RCC 7860 (cell line): ENCODE measurements around the gene GPR137B.

ENCODE experiments used
- DNase-seq: peaks from one replicate; pipeline ENCODE4 v3.0.0-alpha.2; 2015; ENCODE audit warnings: low spot score
- FAIRE-seq: peaks from 2 replicates; lab custom pipeline; 2012; peaks lifted over from hg19 to GRCh38; lab: Jason Lieb, UNC

GPR137B gene

DNA sequence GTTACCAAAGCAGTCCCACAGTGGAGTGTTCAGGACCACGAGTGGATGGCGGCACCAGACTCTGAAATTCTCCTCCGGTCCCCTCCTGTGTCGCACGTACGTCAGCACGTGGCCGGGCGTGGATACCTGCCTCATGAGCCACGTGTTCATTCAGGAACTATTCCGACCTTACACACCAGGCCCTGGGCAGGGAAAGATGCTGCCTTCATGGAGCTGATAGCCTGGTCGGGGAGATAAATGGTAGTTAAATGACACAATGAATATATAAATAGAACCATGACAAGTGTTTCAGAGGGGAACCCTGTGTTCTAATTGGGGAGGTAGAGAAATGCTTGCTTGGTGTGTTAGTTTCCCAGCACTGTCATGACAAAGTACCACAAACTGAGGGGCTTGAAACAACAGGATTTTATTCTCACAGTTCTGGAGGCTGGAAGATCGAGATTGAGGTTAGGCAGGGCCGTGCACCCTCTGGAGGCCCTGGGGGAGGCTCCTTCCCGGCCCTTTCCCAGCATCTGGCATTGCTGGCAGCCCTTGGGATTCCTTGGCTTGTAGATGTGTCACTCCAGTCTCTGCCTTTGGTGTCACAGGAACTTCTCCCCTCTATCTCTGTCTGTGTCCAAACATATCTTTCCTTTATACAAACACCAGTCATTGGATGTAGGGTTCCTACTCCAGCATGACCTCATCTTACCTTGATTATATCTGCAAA is 28.9 kb upstream of the GPR137B start:
- FAIRE-seq (no peak), DNase-seq (no peak)

DNA sequence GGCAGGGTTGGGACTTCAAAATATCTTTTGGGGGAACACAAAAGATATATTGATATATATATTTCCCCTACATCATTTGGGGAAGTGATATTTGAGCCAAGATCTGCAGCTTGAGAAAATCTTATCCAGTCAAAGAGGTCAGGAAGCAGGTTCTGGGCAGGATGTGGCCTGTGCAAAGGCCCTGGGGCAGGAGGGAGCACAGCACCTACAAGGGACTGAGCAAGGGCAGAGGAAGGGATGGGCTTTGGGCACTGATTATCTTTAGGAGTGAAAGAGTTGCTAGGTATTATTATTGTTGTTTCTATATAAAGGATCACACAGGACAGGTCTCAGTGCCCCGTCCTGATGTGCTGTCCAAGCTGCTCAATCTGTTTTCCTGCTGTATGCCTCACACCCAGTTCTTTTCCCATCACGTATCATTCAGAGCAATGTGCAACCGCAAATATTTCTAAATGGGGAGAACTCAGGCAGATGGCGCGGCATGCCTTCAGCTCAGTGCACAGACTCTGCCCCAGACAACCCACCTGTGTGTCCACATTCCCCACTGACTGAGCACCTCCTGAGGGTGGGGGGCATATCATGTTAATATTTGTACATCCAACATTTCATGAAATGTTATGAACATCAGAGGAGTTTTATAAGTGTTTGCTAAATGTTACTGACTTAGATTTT is 28.1 kb upstream of the GPR137B start:
- DNase-seq (no peak), FAIRE-seq (no peak)

DNA sequence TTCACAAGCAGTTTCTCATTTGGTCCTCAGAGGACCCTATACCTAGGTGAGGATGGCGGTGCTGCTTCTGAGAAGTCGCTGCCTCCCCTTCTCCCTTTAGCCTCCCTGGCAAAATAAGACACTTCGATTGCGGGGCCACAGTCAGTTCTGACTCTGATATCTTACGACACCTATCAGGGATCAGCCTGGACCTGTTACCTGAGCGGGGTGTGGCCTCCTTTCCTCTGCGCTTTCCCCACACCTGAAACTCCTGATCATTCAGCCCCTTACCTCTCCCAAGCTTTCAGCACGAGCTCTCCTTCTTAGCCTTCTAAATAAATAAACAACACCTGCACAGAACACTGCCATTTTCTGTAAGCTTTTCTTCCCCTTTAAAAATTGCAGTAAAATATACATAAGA is 24.6 kb upstream of the GPR137B start:
- no peak for FAIRE-seq
- no peak for DNase-seq

DNA sequence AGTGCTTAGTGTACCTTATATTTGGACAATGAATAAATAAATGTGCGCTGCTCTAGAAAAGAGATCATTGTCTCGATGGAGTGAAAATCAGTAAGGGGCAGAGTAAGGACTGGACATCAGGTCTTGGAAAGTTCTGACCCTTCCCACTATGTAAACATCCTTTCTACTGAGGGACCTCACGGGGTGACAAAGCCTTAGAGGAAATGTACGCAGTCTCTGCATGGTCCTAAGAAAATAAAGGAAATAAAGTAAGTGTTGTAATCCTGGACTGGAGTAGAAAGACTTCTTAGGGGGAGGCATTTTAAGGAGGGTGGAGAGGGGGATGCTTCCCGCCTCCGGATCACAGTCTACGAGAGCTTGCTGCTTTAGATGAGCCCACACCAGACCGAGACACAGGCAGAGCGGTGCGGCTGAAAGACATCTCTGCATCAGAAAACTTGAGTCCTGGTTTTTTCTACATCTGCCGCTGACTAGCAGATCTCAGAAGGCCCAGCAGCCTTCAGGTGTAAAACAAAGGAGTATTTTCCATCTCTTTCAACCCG is 22.3 kb upstream of the GPR137B start:
- FAIRE-seq (no peak), DNase-seq (no peak)

DNA sequence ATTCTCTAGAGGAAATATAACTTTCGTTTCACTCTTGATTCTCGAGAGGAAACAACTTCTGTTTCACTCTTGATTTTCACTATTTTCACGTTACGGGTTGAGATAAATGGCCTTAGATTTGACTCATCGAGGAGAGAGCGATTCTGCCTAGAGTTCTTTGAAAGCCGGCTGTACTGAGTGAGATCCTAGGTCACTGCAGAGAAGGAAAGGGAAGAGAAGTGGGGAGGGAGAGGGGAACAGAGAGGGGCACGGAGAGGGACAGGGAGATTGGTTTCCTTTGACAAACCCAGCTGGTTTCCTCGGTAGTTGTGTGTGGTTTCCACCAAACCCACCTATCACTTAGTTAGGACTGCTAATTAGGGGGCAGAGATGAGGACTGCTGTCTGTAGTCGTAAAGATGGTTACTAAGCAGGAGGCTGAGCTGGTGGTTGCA is 21.6 kb upstream of the GPR137B start:
- FAIRE-seq (no peak), DNase-seq (no peak)

DNA sequence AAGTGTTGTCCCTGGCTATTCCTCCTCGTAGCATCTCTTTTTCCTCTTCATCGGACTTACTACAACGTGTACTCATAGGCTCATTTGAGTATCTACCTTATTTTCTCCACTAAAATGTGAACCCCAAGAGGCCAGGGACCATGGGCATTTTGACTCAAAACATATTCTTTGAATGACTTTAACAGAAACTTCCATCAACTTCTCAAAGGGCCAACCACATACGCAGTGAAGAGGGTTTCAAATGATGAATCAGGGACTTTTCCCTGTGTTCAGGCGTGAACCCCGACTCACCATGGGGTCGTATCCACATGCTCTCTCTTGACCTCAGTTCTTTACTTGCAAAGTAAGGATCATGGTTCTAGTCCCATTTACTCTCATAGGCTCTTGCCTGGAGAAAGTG is 20.2 kb upstream of the GPR137B start:
- no peak for FAIRE-seq
- no peak for DNase-seq

DNA sequence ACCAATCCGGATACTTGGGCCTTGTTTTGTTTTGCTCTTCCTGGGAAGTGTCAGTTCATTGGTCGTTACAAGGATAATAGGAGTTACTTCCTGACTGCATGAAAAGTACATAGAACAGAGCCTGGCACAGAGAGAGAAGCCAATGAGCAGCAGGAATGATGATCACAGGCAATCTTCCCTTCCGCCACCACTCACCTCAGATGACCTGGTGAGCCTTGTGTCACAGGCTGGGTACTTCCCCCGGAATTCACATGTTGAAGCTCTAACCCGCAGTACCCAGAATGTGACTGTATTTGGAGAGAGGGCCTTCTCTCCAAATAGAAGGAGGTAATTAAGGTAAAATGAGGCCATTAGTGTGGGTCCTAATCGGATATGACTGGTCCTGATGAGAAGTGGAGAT is 18.8 kb upstream of the GPR137B start:
- DNase-seq (no peak), FAIRE-seq (no peak)

DNA sequence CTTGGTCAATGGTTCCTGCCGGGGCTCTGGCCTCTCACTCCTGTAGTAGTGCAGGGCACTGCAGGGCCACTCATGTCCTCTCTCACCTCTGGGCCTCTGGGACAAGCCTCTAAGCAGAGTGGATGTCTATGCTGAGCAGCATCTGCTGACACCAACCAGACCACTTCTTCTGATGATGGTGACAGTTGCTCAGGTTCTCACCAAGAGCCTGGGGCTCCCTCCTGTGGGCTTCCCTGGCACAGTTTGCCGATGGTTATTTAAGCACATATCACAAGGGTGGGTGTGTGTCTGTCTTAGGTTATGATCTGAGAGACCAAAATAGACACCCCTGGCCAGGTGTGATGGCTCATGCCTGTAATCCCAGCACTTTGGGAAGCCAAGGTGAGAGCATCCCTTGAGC is 17.4 kb upstream of the GPR137B start:
- FAIRE-seq, result no peak
- DNase-seq, result no peak

DNA sequence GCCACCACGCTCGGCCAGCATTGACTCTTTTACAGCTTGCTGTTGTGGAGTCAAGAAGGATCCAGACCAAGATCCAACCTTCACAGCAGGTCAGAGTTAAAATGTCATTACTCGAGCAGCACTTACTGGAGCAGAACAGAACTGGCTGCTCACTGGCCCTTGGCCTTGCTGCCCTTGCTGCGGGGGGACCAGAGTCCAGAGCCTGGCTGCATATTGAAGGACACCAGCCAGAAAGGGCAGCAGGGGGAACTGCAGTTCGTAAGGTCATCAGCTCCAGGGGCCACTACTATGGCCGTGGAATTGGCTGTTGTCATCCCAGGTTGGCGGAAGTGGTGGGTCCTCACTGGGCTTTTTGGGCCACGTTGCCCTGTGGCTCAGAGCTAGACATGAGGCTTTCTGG is 15.3 kb upstream of the GPR137B start:
- DNase-seq (no peak), FAIRE-seq (no peak)

DNA sequence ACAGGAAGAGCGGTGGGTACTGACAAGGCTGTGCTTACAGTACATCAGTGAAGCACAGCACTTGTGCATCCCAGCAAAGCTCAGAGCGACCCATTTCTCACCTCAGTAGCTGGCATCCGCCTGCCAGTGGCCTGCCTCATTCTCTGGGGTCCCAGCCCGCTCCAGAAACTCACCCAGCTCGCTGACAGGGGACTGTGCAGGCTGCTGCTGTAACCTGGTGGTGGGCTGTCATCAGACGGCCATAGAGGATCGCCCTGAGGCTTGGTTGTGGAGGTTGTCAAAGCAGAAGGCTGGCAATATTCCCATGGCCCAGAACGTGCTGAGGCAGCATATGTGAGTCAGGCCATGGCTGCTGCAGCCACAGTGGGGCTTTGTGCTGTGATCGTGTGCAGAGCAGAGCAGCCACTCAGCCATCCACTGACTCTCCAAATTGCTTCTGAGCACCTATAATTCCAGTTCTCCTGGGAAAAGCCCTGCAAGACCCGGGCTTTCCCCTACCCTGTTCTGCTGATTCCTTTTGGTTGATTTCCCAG is 13.6 kb upstream of the GPR137B start:
- FAIRE-seq, result no peak
- no peak for DNase-seq

DNA sequence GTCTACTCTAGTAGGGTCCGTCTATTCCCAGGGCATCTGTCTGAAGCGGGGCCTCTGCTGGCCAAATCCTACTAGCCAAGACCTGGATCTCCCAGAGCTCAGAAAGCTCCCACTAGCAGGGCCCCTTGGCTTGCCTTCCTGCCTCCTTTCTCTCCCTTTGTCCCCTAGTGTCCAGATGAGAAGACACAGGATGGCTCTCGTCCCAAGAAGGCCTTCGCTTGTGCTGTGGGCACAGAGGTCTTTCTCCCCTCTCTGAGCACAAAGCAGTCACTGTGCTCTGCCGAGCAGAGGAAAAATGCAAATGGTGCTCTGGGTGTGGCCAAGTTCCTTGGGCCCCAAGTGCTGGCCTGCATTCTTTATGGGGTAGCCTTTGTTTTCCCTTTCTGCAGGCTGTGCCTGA is 13.0 kb upstream of the GPR137B start:
- FAIRE-seq (no peak), DNase-seq (no peak)

DNA sequence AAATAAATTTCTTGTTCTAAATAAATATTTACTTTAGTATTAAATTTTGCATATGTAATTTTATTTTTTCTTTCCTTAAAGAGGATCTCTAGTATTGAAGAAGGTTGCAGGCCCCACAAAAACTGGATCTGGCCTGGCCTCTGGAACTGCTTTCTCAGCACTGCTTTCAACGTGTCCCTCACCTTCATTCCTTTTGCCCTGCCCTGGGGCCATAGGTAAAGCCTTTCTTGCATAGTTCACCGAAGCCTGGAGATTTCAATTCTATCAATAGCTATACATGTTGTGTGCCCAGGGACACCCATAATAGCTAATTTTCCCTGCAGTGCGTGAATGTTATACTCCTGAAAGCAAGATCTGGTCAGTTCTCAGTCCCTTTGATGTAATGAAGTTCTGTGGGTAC is 12.0 kb upstream of the GPR137B start:
- no peak for FAIRE-seq
- no peak for DNase-seq

DNA sequence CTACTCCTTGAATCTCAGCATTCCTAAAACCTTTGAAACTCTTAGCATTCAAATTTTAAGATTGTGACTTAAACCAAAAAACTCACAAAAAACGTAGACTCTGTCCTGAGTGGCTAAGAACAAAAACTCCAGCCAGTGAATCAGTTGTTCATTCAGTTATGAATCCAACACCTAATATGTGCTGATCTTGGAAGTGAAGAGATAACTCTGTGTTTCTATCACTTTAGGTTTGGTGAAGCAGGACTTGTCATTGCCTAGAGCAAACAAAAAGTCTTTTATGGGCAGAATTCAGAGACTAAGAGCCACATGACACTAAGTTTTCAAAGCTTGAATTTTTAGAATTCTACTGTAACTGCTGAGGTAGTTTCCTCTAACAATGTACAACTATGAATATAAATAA is 10.4 kb upstream of the GPR137B start:
- FAIRE-seq (no peak), DNase-seq (no peak)

DNA sequence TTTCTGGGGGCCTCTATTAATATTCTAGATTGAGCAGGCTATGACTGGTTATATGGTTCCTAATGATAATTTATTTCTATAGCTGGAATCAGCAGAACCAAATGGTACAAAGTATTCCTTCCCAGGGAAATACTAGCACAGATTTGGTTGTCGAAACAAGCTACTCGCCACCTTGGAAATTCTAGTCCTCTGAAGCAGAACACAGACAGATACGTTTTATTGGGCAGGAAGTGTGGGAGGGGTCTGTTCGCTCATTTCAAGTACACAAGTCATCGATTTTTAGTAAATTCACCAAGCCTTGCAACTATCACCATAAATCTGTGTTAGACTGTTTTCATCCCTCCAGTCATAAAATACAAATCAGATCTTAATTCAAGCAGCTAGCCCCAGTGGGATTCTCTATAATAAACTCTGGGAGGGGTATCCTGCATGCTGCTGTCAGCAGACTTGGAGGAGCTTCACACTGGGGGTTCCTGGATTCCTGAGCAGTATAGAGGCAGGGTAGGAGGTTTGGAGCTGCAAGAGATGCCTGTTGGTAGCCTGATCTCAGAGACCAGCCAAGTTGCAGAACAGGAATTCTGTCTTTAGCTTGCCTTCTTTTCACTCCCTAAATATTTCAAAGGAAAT is 9.8 kb upstream of the GPR137B start:
- DNase-seq (no peak), FAIRE-seq (no peak)

DNA sequence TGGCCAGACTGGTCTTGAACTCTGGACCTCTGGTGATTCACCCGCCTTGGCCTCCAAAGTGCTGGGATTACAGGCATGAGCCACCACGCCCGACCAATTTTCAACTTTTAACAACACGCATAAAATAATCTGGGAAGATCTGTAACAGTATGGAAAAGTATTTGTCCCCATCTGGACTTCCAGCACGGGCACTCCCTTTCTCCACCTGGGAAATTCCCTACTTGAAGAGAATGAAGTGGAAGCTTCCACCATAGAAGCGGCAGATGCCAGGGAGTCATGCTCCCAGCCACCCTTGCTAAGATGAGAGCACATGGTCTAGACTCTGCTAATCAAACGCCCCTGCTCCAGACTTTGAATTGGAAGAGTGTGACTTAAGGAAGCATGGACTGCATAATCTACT is 9.0 kb upstream of the GPR137B start:
- no peak for FAIRE-seq
- no peak for DNase-seq

DNA sequence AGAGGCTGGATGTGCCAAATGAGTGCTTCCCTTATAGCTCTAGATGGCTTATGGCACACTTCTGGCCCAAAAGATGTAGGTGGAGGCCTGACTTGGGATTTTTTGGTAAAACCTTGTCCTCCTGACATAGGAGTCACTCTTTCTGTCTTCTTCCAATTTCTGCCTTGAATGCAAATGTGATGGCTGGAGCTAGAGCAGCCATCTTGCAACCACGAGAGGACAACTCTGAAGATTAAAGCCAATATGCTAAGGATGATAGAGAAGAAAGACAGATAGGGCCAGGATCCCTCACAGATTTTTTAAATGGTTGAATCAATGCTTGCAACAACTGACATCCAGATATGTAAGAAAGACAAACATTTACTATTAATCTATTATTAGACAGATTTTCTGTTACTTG is 8.5 kb upstream of the GPR137B start:
- FAIRE-seq (no peak), DNase-seq (no peak)

DNA sequence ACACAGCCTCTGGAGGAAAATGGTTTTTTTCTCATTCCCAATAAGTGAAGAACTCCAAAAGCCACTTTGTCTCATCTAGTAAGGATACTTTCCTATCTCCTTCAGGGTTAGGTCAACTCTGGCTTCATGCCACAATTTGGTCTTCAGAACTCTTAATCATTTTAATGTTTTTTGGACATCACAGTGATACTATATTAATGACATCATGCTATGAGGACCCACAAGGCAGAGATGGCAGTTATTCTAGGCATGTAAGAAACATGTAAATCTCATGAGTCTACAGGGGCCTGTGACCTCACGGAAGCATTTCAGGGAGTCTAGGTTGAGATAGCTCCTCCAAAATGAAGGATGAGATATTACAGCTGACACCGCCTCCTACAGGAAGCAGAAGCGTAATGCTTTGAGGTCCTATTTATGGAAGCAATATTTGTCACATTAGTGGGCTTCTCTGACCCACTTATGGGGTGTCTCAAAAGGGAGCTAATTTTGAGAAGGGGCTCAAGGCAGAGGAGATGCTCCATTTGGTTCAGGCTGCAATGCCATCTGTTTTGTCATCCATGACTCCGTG is 5.0 kb upstream of the GPR137B start:
- FAIRE-seq (no peak), DNase-seq (no peak)

DNA sequence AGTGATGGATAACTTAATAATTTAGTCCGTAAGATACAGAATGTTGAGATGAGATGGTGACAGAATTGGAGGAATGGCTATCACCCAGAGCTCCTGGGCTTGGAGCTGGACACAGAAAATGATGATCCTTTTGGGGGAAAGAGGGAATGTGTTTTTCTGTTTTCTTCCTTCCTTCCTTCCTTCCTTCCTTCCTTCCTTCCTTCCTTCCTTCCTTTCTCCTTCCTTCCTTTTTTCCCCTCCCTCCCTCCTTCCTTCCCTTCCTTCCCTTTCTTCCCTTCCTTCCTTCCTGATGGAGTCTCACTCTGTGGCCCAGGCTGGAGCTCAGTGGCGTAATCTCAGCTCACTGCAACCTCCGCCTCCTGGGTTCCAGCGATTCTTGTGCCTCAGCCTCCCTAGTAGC is 2.8 kb upstream of the GPR137B start:
- FAIRE-seq (no peak), DNase-seq (no peak)

DNA sequence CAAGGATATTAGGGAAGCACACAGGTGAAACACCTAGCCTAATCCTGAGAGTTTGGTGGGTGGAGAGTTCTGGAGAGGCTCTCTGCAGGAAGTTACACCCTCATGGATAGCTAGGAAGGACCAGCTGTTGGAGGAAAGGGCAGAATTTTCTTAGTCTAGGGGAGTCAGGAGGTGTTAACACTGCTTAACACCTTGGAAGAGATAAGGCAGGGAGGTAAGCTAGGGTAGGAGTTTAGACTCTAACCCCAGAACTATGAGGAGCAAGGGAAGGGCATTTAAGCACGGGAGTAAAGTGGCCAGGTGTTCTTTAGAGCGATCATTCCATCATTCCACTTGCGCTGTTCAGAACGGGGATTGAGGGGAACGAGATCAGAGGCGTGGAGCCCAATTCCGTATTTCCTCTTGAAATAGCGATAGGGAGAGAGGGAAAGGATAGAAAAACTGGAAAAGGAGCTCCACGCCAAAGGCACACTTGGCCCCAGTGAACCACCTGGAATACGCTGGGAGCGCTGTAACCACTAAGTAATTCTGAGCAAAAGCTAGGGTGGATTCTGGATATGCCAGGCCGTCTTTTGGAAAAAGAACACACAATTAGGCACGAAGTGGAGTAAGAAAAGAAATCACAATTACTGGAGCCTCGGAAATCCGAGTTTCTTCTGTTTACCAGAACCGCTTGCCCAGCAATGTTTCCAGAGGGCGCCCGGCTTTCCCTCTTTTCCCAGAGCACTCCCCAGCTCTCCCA is 1.5 kb upstream of the GPR137B start:
- DNase-seq, result no peak
- no peak for FAIRE-seq

DNA sequence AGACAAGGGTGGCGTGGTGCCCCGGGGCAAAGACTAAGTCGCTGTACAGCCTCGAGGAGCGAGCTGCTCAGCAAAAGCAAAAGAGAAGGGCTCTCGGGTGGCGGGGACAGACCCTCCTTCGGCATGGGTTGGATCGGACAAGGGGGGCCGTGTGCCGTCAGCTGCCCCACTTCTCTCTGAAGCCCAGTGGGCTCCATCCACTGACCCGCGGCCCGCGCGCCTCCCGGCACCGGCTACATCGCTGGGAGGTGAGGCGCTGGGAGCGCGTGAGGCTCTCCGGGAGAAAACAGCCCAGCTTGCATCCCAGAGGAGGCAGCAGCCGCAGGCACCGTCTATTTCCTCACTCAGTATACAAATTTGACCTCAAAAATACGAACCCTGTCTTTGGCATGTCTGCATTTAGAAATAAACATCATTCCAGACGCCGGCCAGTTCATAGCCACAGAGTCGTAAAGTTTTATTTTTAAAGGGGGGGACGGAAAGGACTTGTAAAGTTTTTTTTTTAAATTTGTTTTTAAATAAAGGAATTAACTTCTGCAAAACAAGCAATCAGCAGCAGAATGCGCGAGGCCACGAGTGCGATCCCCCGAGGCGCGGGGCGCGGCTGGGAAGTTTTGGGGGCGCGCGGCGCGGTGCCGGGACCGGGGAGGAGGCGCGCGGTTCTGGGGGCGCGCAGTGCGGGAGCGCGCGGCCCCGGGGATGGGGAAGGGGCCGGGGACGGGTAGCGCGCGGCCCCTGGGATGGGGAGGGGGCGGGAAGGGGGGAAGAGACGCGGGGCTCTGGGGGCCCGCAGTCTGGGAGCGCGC is 689 bp upstream of the GPR137B start:
- FAIRE-seq (no peak), DNase-seq (no peak)
